ENCODE measurements around the gene GMFB. TPM values are rescaled to one million over a fixed set of nuclear protein-coding genes. Genes with fewer than 3 reads are reported as not detected.
A peak's percentile ranks its signal among the peaks of the same experiment; 100 is the strongest.

GMFB gene
- total RNA-seq, 2 experiments from 2014 or later = 29.2 to 32.1 TPM

- intact Hi-C loops (cut with micrococcal nuclease) = no loop called here
- CTCF ChIA-PET = interaction anchor here (1.6 kb wide), 1 partner anchor 9 kb away, joined by 5 read pairs; no protein-coding TSS in a partner anchor
- ATAC-seq (no peak), DNase-seq (no peak)
- Mint-ChIP-seq H3K27ac (peak overlapping the region; percentile 30), H3K4me3 (no peak overlapping the region), H3K9me3 (no peaks in the 10 kb centered on the region), H3K27me3 (no peaks in the 10 kb centered on the region), H3K36me3 (ENCODE audit: low read depth) (peaks cover 46% of the 10 kb centered on the region), H3K4me1 (ENCODE audit: low read depth) (peaks cover 42% of the 10 kb centered on the region)
- POLR2A ChIA-PET = no interaction called here
- TF ChIP-seq CTCF (IDR thresholded peaks at IDR 0.05) = no peak
Observed at GRCh38 chr14:54425537-54426274, 63.1 kb downstream of the GMFB start.

GRCh38 chr14:54425068-54425467 is 63.7 kb downstream of the GMFB start:
- no peak for TF ChIP-seq CTCF (IDR thresholded peaks at IDR 0.05)

More at GRCh38 chr14:54425068-54425467, 63.7 kb downstream of the GMFB start:
- no peaks in the 10 kb centered on the region for H3K27me3 Mint-ChIP-seq
- H3K4me3 Mint-ChIP-seq = no peak overlapping the region
- H3K4me1 Mint-ChIP-seq (ENCODE audit: low read depth) = peaks cover 40% of the 10 kb centered on the region
- DNase-seq = no peak
- ATAC-seq = no peak
- H3K36me3 Mint-ChIP-seq (ENCODE audit: low read depth) = peaks cover 44% of the 10 kb centered on the region
- ChIA-PET CTCF (interaction anchor here (1.6 kb wide), 1 partner anchor 10 kb away, joined by 5 read pairs; no protein-coding TSS in a partner anchor), POLR2A (no interaction called here)
- H3K27ac Mint-ChIP-seq = no peak overlapping the region
- intact Hi-C loops (cut with micrococcal nuclease) = no loop called here
- no peaks in the 10 kb centered on the region for H3K9me3 Mint-ChIP-seq

Other genes with a start within 250 kb of the GMFB start
- gene CDKN3, start 92.0 kb downstream of the GMFB start, total RNA-seq = 10 to 100 TPM; 88.0 to 92.7 TPM
- 10 to 100 TPM; 82.0 to 82.7 TPM for gene CNIH1, start 47.6 kb downstream of the GMFB start, total RNA-seq
- 10 to 100 TPM in 1 of 2 experiments, 1 to 10 TPM in 1; 9.6 to 10.0 TPM for gene CGRRF1, start 20.9 kb upstream of the GMFB start, total RNA-seq
- gene SAMD4A, start 78.1 kb upstream of the GMFB start, total RNA-seq = 1 to 10 TPM; 4.5 to 4.9 TPM